ENCODE measurements around the gene BAK1.

DNA sequence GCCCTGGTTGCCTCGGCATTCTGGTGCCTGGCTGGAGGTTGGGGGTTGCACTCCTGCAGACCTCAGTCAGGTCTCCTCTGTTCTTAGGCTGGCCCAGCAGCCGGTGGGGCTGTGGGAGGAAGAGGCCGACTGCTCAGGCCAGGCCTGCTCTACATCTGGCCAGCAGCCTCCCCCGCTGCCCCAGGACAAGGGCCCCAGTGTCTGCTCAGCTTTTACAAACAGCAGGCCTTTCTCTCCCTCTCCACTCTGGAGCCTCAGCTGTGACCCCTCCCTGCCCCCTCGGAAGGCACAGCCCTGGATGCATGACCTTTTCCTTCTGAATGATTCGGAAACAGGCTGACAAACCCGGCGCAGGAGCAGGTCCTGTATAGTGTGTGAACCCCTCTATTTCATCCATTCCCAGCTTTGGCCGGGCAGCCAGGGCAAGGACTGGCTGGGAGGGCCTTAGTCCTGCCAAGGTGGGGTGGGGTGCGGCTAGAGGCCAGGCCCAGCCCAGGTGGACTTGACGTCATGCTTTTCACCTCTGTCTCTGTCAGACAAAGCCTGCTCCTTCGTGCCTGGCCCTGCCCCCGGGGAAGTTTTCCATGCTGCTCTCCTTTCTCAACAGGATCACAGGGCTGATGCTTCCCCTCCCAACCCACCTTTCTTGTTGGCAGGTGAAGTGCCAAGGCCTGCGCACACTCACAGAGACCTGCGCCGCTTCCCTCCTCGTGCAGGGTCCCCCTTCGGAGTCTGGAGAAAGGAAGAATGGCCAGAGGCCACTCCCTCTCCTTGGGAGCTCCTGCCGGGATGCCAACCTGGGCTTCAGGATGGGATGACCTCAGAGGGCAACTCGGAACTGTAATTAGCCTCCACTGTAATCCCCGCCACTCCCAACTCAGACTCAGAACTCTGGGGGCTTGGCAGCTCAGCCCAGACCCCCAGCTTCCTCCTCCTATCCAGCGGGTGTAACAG is 31.0 kb upstream of the BAK1 start:
- TF ChIP-seq, protein P1, sequence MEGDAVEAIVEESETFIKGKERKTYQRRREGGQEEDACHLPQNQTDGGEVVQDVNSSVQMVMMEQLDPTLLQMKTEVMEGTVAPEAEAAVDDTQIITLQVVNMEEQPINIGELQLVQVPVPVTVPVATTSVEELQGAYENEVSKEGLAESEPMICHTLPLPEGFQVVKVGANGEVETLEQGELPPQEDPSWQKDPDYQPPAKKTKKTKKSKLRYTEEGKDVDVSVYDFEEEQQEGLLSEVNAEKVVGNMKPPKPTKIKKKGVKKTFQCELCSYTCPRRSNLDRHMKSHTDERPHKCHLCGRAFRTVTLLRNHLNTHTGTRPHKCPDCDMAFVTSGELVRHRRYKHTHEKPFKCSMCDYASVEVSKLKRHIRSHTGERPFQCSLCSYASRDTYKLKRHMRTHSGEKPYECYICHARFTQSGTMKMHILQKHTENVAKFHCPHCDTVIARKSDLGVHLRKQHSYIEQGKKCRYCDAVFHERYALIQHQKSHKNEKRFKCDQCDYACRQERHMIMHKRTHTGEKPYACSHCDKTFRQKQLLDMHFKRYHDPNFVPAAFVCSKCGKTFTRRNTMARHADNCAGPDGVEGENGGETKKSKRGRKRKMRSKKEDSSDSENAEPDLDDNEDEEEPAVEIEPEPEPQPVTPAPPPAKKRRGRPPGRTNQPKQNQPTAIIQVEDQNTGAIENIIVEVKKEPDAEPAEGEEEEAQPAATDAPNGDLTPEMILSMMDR (IDR thresholded peaks at IDR 0.05), result no peak
- no peak for TF ChIP-seq POLR2A (IDR thresholded peaks at IDR 0.05)
